WTC11 (cell line): ENCODE results near the gene KDM2B. TPM values are rescaled to one million over a fixed set of nuclear protein-coding genes. Genes with fewer than 3 reads are reported as not detected.

Experiments
- ATAC-seq: fragments of 200-7000 bp; cut with Tn5 transposase; 2 replicates; pipeline ENCODE4 v1.10.0; 2021; ENCODE audit warnings: mild to moderate bottlenecking, moderate library complexity
- CTCF ChIA-PET: fragments of 300-600 bp; sonication (Branson Sonifier 250); formaldehyde crosslinking; loops from one replicate; lab custom pipeline; 2021; ENCODE audit warnings: antibody characterized with exemption; lab: Charles Lee
- POLR2A ChIA-PET: fragments of 350-600 bp; sonication (Branson Sonifier 250); formaldehyde crosslinking; loops from one replicate; lab custom pipeline; 2021; ENCODE audit warnings: antibody characterized with exemption; lab: Charles Lee
- DNase-seq: peaks from one replicate; pipeline ENCODE4 v3.0.0; 2021; ENCODE audit warnings: low spot score
- H3K27ac Mint-ChIP-seq: 2 replicates; pipeline ENCODE4 v1.8.0; 2021; ENCODE audit warnings: mixed read lengths
- H3K27me3 Mint-ChIP-seq: 2 replicates; pipeline ENCODE4 v1.8.0; 2021; ENCODE audit warnings: low read depth, mild to moderate bottlenecking, moderate library complexity, mixed read lengths
- H3K36me3 Mint-ChIP-seq: 2 replicates; pipeline ENCODE4 v1.8.0; 2021; ENCODE audit warnings: mixed read lengths
- H3K4me1 Mint-ChIP-seq: 2 replicates; pipeline ENCODE4 v1.8.0; 2022; ENCODE audit warnings: mixed read lengths
- H3K4me3 Mint-ChIP-seq: 2 replicates; pipeline ENCODE4 v1.8.0; 2021; ENCODE audit warnings: mild to moderate bottlenecking, moderate library complexity, mixed read lengths
- H3K9me3 Mint-ChIP-seq: 2 replicates; pipeline ENCODE4 v1.8.0; 2021; ENCODE audit warnings: mixed read lengths
- AFF4 ChIP-seq: sonication (generic); formaldehyde crosslinking; IDR thresholded peaks from 2 replicates; pipeline ENCODE4 v1.8.1; 2023; ENCODE audit warnings: mild to moderate bottlenecking, missing genetic modification reagents, borderline replicate concordance
- AR ChIP-seq: fragments of 250-450 bp; sonication (Bioruptor Pico); IDR thresholded peaks from 2 replicates; pipeline ENCODE4 v1.9.0; 2021; ENCODE audit warnings: mild to moderate bottlenecking
- ARID4B ChIP-seq: sonication (generic); formaldehyde crosslinking; IDR thresholded peaks from 2 replicates; pipeline ENCODE4 v1.8.0; 2023; ENCODE audit warnings: missing genetic modification reagents, mild to moderate bottlenecking, borderline replicate concordance
- CBFB ChIP-seq: sonication (generic); formaldehyde crosslinking; IDR thresholded peaks from 2 replicates; pipeline ENCODE4 v1.8.1; 2022; ENCODE audit warnings: mild to moderate bottlenecking, low read depth, missing genetic modification reagents
- E2F1 ChIP-seq: sonication (generic); formaldehyde crosslinking; IDR thresholded peaks from 2 replicates; pipeline ENCODE4 v1.8.0; 2022; ENCODE audit warnings: mild to moderate bottlenecking, missing genetic modification reagents
- EMX1 ChIP-seq: fragments of 250-450 bp; sonication (Bioruptor Pico); IDR thresholded peaks from 2 replicates; pipeline ENCODE4 v1.8.0; 2021; ENCODE audit warnings: mild to moderate bottlenecking
- FOXJ3 ChIP-seq: sonication (generic); formaldehyde crosslinking; IDR thresholded peaks from 2 replicates; pipeline ENCODE4 v1.9.0; 2021; ENCODE audit warnings: missing genetic modification reagents, mild to moderate bottlenecking, borderline replicate concordance
- FOXP4 ChIP-seq: sonication (generic); formaldehyde crosslinking; IDR thresholded peaks from 2 replicates; pipeline ENCODE4 v1.8.0; 2022; ENCODE audit warnings: mild to moderate bottlenecking, missing genetic modification reagents
- GTF2I ChIP-seq: fragments of 250-450 bp; sonication (Bioruptor Pico); conservative IDR thresholded peaks from 2 replicates; pipeline ENCODE4 v1.4.0; 2021; ENCODE audit warnings: mild to moderate bottlenecking
- IRF2 ChIP-seq: sonication (generic); formaldehyde crosslinking; IDR thresholded peaks from 2 replicates; pipeline ENCODE4 v1.8.0; 2022; ENCODE audit warnings: low read depth, missing genetic modification reagents, borderline replicate concordance
- JAZF1 ChIP-seq: fragments of 250-450 bp; sonication (Bioruptor Pico); IDR thresholded peaks from 2 replicates; pipeline ENCODE4 v1.9.0; 2021; ENCODE audit warnings: moderate library complexity, mild to moderate bottlenecking, inconsistent platforms
- MAX ChIP-seq: sonication (generic); formaldehyde crosslinking; IDR thresholded peaks from 2 replicates; pipeline ENCODE4 v1.8.0; 2022; ENCODE audit warnings: mild to moderate bottlenecking, missing genetic modification reagents
- PRRX2 ChIP-seq: fragments of 250-450 bp; sonication (Bioruptor Pico); IDR thresholded peaks from 2 replicates; pipeline ENCODE4 v1.8.0; 2021; ENCODE audit warnings: mild to moderate bottlenecking
- RELA ChIP-seq: sonication (generic); formaldehyde crosslinking; IDR thresholded peaks from 2 replicates; pipeline ENCODE4 v1.8.1; 2022; ENCODE audit warnings: missing genetic modification reagents, mild to moderate bottlenecking, borderline replicate concordance
- SP1 ChIP-seq: sonication (generic); formaldehyde crosslinking; conservative IDR thresholded peaks from 2 replicates; pipeline ENCODE4 v1.8.1; 2022; ENCODE audit warnings: missing genetic modification reagents
- TCF7 ChIP-seq: sonication (generic); formaldehyde crosslinking; IDR thresholded peaks from 2 replicates; pipeline ENCODE4 v1.8.0; 2022; ENCODE audit warnings: mild to moderate bottlenecking, low read depth, missing genetic modification reagents, moderate library complexity
- TEAD4 ChIP-seq: sonication (generic); formaldehyde crosslinking; IDR thresholded peaks from 2 replicates; pipeline ENCODE4 v1.8.0; 2022; ENCODE audit warnings: mild to moderate bottlenecking, missing genetic modification reagents
- ZNF219 ChIP-seq: sonication (generic); formaldehyde crosslinking; IDR thresholded peaks from 2 replicates; pipeline ENCODE4 v1.8.0; 2023; ENCODE audit warnings: missing genetic modification reagents, mild to moderate bottlenecking, borderline replicate concordance
- total RNA-seq: library from RNA; stranded (reverse); gene quantifications from 3 replicates; pipeline ENCODE4 v1.2.3, GENCODE V29; 2021

Gene KDM2B
- total RNA-seq, 1 experiment from 2014 or later: 147 TPM

GRCh38 chr12:121512561-121512960 is 68.3 kb downstream of the KDM2B start (continued):
- TF ChIP-seq E2F1 (CRISPR knock-in tag) (no peak), AFF4 (CRISPR knock-in tag) (no peak)

GRCh38 chr12:121511916-121512315 is 68.9 kb downstream of the KDM2B start:
- peaks cover 7% of the 10 kb centered on the region for H3K9me3 Mint-ChIP-seq
- H3K27me3 Mint-ChIP-seq: no peaks in the 10 kb centered on the region
- POLR2A ChIA-PET: no interaction called here
- no peak overlapping the region for H3K27ac Mint-ChIP-seq
- no peak for DNase-seq
- peaks cover 17% of the 10 kb centered on the region for H3K4me1 Mint-ChIP-seq
- ATAC-seq: no peak
- TF ChIP-seq SP1 (CRISPR knock-in tag) (no peak), MAX (CRISPR knock-in tag) (no peak), JAZF1 (CRISPR knock-in tag) (no peak), IRF2 (CRISPR knock-in tag) (no peak), ZNF219 (CRISPR knock-in tag) (no peak), TCF7 (CRISPR knock-in tag) (no peak)
- TF ChIP-seq, all 79 proteins: peak for 0
- H3K36me3 Mint-ChIP-seq: peaks cover 63% of the 10 kb centered on the region
- CTCF ChIA-PET: no interaction called here
- H3K4me3 Mint-ChIP-seq: no peak overlapping the region

- peaks cover 5% of the 10 kb centered on the region for H3K4me1 Mint-ChIP-seq
- no peaks in the 10 kb centered on the region for H3K27me3 Mint-ChIP-seq
- H3K9me3 Mint-ChIP-seq: no peaks in the 10 kb centered on the region
- H3K27ac Mint-ChIP-seq: no peak overlapping the region
- no peak for ATAC-seq
- ChIA-PET CTCF (no interaction called here), POLR2A (no interaction called here)
- H3K4me3 Mint-ChIP-seq: no peak overlapping the region
- H3K36me3 Mint-ChIP-seq: peaks cover 62% of the 10 kb centered on the region
- DNase-seq: no peak
- no peak for TF ChIP-seq EMX1 (CRISPR knock-in tag)
- no peak for TF ChIP-seq TEAD4
- no peak for TF ChIP-seq FOXP4 (CRISPR knock-in tag)
- TF ChIP-seq GTF2I (CRISPR knock-in tag): no peak
- TF ChIP-seq CBFB: no peak
- TF ChIP-seq RELA (CRISPR knock-in tag): no peak
- no peak for TF ChIP-seq PRRX2
- TF ChIP-seq FOXJ3 (CRISPR knock-in tag): no peak
- no peak for TF ChIP-seq AR (CRISPR knock-in tag)
- TF ChIP-seq ARID4B (CRISPR knock-in tag): no peak
Observed at GRCh38 chr12:121509339-121509738, 71.5 kb downstream of the KDM2B start.
